Natural killer cell (primary cell): ENCODE results near the gene CPLX4. TPM values are rescaled to one million over a fixed set of nuclear protein-coding genes. Genes with fewer than 3 reads are reported as not detected.

ENCODE experiments used
- ATAC-seq, 3 donors: fragments of 150-1000 bp in 2 of 3; fragments of 200-7000 bp in 1 of 3; cut with Tn5 transposase; 1 replicate in 1 of 3; 2 replicates in 2 of 3; pipeline ENCODE4 v1.10.0; 2021; ENCODE audit warnings: mild to moderate bottlenecking in 2 of 3, moderate library complexity in 2 of 3
- DNase-seq, 2 donors: peaks; one replicate each; pipeline versions ENCODE4 v3.0.0 to v3.0.0-alpha.2; 2013 to 2021; ENCODE audit warnings: mixed read lengths in 1 of 2
- H3K27ac ChIP-seq: one replicate; pipeline ENCODE4 v1.5.1; 2013; ENCODE audit warnings: mild to moderate bottlenecking, low read length
- H3K27me3 ChIP-seq: one replicate; pipeline ENCODE4 v1.6.1; 2013; ENCODE audit warnings: low read length; ENCODE audit not compliant: control insufficient read depth, insufficient read depth
- H3K36me3 ChIP-seq: one replicate; pipeline ENCODE4 v1.6.1; 2013; ENCODE audit warnings: low read length; ENCODE audit not compliant: control insufficient read depth, insufficient read depth
- H3K4me1 ChIP-seq: one replicate; pipeline ENCODE4 v1.6.1; 2013; ENCODE audit warnings: low read length; ENCODE audit not compliant: control insufficient read depth, insufficient read depth
- H3K4me3 ChIP-seq: one replicate; pipeline ENCODE4 v1.5.1; 2013; ENCODE audit warnings: low read length
- H3K9me3 ChIP-seq: one replicate; pipeline ENCODE4 v1.6.1; 2013; ENCODE audit warnings: low read length; ENCODE audit not compliant: control insufficient read depth, insufficient read depth
- H3K27ac Mint-ChIP-seq, 2 donors: one replicate each; pipeline ENCODE4 v1.8.0; 2022; ENCODE audit warnings: mild to moderate bottlenecking in 2 of 2, mixed read lengths in 2 of 2, moderate library complexity in 1 of 2
- H3K27me3 Mint-ChIP-seq, 2 donors: one replicate each; pipeline ENCODE4 v1.8.0; 2022; ENCODE audit warnings: low read depth in 2 of 2, mixed read lengths in 2 of 2
- H3K36me3 Mint-ChIP-seq: one replicate; pipeline ENCODE4 v1.8.0; 2022; ENCODE audit warnings: mixed read lengths
- H3K4me1 Mint-ChIP-seq, 2 donors: one replicate each; pipeline ENCODE4 v1.8.0; 2022; ENCODE audit warnings: mixed read lengths in 2 of 2
- H3K4me3 Mint-ChIP-seq: one replicate; pipeline ENCODE4 v1.8.0; 2022; ENCODE audit warnings: mild to moderate bottlenecking, moderate library complexity, mixed read lengths
- H3K9me3 Mint-ChIP-seq, 2 donors: one replicate each; pipeline ENCODE4 v1.8.0; 2022; ENCODE audit warnings: mixed read lengths in 2 of 2
- WGBS: methylation state at CpG from one replicate; pipeline ENCODE4 v1.1.7; 2013; ENCODE audit warnings: missing lambda C conversion rate; ENCODE audit not compliant: insufficient coverage; 5-methylcytosine and 5-hydroxymethylcytosine counted together
- intact Hi-C: fragments of 100-400 bp; cut with micrococcal nuclease; formaldehyde crosslinking; loops from one replicate; pipeline ENCODE4 v1.14.2; 2022
- total RNA-seq, 4 donors: library from RNA; stranded (reverse); fragments of 120-200 nt in 1 of 4; gene quantifications; one replicate each; pipeline versions ENCODE4 v1.2.3 to v1.2.4, GENCODE V29; 2013 to 2022
- TF ChIP-seq, protein P1 (sequence below): fragments of 200-600 bp; IDR thresholded peaks from one replicate; pipeline ENCODE4 v1.8.0; 2022; ENCODE audit warnings: antibody characterized with exemption

The CPLX4 gene
- total RNA-seq, 3 donors from 2014 or later (not counting 1 experiment from before 2014, with no cell fraction given): not detected

DNA sequence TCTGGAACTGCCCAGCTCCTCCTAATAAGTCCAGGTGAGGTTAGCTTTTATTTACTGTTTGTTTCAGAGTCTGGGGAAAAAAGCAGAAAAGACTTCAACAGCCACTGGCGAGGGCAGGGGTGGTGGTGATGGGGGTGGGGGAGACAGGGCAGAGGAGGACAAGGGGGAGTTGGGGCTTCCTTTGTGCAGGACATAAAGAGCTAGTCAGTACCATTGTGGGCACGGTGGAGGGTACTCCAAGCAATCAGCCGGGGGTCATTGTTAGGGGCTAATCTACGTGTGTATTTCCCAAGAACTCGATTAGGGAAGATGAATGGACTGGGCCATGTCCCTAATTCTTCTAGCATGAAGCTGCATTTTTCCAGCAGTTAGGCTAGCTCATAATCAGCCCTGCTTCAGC, 42.4 kb downstream of the CPLX4 start:
- H3K4me3 Mint-ChIP-seq: no peak overlapping the region
- H3K4me3 ChIP-seq: no peak overlapping the region
- no peaks in the 10 kb centered on the region for H3K9me3 Mint-ChIP-seq
- H3K4me1 Mint-ChIP-seq: peaks cover 0 to 9% of the 10 kb centered on the region in 2 donors
- H3K27ac Mint-ChIP-seq: no peak overlapping the region
- ATAC-seq (no peak), DNase-seq (no peak)
- H3K36me3 Mint-ChIP-seq: no peaks in the 10 kb centered on the region
- H3K4me1 ChIP-seq: peaks cover 7% of the 10 kb centered on the region
- TF ChIP-seq, protein P1, sequence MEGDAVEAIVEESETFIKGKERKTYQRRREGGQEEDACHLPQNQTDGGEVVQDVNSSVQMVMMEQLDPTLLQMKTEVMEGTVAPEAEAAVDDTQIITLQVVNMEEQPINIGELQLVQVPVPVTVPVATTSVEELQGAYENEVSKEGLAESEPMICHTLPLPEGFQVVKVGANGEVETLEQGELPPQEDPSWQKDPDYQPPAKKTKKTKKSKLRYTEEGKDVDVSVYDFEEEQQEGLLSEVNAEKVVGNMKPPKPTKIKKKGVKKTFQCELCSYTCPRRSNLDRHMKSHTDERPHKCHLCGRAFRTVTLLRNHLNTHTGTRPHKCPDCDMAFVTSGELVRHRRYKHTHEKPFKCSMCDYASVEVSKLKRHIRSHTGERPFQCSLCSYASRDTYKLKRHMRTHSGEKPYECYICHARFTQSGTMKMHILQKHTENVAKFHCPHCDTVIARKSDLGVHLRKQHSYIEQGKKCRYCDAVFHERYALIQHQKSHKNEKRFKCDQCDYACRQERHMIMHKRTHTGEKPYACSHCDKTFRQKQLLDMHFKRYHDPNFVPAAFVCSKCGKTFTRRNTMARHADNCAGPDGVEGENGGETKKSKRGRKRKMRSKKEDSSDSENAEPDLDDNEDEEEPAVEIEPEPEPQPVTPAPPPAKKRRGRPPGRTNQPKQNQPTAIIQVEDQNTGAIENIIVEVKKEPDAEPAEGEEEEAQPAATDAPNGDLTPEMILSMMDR: no peak
- peaks cover 36% of the 10 kb centered on the region for H3K27me3 ChIP-seq
- H3K36me3 ChIP-seq: no peaks in the 10 kb centered on the region
- H3K27ac ChIP-seq: no peak overlapping the region
- intact Hi-C loops: no loop called here
- WGBS: 35% methylated on average over 5 of the region's 5 CpGs
- H3K9me3 ChIP-seq: no peaks in the 10 kb centered on the region
- peaks cover 60 to 67% of the 10 kb centered on the region in 2 donors for H3K27me3 Mint-ChIP-seq

- H3K36me3 ChIP-seq: no peaks in the 10 kb centered on the region
- 24% methylated on average over 6 of the region's 6 CpGs for WGBS
- H3K27ac ChIP-seq: no peak overlapping the region
- H3K4me1 Mint-ChIP-seq: peaks cover 0 to 9% of the 10 kb centered on the region in 2 donors
- no peaks in the 10 kb centered on the region for H3K36me3 Mint-ChIP-seq
- H3K27ac Mint-ChIP-seq: no peak overlapping the region
- H3K4me1 ChIP-seq: peaks cover 7% of the 10 kb centered on the region
- no peaks in the 10 kb centered on the region for H3K9me3 Mint-ChIP-seq
- DNase-seq (no peak), ATAC-seq (no peak)
- H3K9me3 ChIP-seq: no peaks in the 10 kb centered on the region
- no peak overlapping the region for H3K4me3 Mint-ChIP-seq
- no peak overlapping the region for H3K4me3 ChIP-seq
- intact Hi-C loops: no loop called here
- peaks cover 63 to 69% of the 10 kb centered on the region in 2 donors for H3K27me3 Mint-ChIP-seq
- H3K27me3 ChIP-seq: peaks cover 40% of the 10 kb centered on the region
- TF ChIP-seq, protein P1: no peak
Observed at GRCh38 chr18:59275406-59275949, 43.0 kb downstream of the CPLX4 start.

DNA sequence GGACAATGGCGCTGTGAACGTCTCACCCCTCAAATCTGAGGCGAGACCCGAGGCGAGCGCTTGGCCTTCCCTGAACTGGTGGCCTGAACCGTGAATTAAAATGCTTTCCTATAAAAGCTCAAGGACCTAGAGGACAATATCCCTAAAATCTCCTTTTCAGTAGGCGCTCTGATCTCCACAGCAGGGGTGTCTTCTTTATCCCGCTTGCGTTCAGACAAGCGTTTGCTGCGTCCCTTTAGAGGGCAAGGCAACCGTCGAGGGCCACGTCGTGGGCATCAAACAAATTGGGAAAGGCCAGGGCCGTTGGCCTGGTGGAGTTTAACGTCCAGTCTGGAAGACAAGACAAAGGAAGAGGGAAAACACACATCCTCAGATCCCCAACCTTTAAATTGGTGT, 43.9 kb downstream of the CPLX4 start:
- H3K4me1 Mint-ChIP-seq: peaks cover 4 to 12% of the 10 kb centered on the region in 2 donors
- no peaks in the 10 kb centered on the region for H3K9me3 ChIP-seq
- no peak overlapping the region for H3K27ac Mint-ChIP-seq
- no peak overlapping the region for H3K4me3 ChIP-seq
- ATAC-seq (no peak), DNase-seq (no peak)
- no peaks in the 10 kb centered on the region for H3K36me3 Mint-ChIP-seq
- H3K4me1 ChIP-seq: peaks cover 8% of the 10 kb centered on the region
- WGBS: 13% methylated on average over 18 of the region's 18 CpGs
- no peak overlapping the region for H3K27ac ChIP-seq
- H3K36me3 ChIP-seq: no peaks in the 10 kb centered on the region
- H3K27me3 Mint-ChIP-seq: peaks cover 66 to 72% of the 10 kb centered on the region in 2 donors
- H3K9me3 Mint-ChIP-seq: no peaks in the 10 kb centered on the region
- intact Hi-C loops: no loop called here
- H3K4me3 Mint-ChIP-seq: peak overlapping the region; percentile 21
- H3K27me3 ChIP-seq: peaks cover 50% of the 10 kb centered on the region
- TF ChIP-seq, protein P1: no peak
